LHCN-M2 (cell line): ENCODE data around the gene CACNA2D4. TPM values are rescaled to one million over a fixed set of nuclear protein-coding genes. Genes with fewer than 3 reads are reported as not detected.
"Not testable (repeated sequence)": the region's sequence is repeated elsewhere in the genome, so short reads cannot be mapped to it uniquely, and the experiment has no call there.

Source experiments
- DNase-seq: peaks from one replicate; pipeline ENCODE4 v3.0.0-alpha.2; 2012; ENCODE audit warnings: low read depth
- polyA plus RNA-seq: library from polyadenylated mRNA; unstranded; fragments of >200 nt; gene quantifications from one replicate; pipeline ENCODE4 v1.2.1, GENCODE V29; 2012; ENCODE audit warnings: missing spikeins
- total RNA-seq: library from RNA; depleted of rRNA; stranded (reverse); fragments of >200 nt; gene quantifications from 2 replicates; pipeline ENCODE4 v1.2.3, GENCODE V29; 2014; rRNA removed

CACNA2D4 gene
- not detected in 2 replicates for total RNA-seq
- polyA plus RNA-seq: not detected

GRCh38 chr12:1918081-1918883 is at the start of gene CACNA2D4:
CACNA2D4 (minus strand) TSS chr12:1918652; CDS start chr12:1918473, 179 bp downstream.
- DNase-seq: no peak

GRCh38 chr12:1966561-1967226 is 48.2 kb upstream of the CACNA2D4 start:
- no peak for DNase-seq

DNA sequence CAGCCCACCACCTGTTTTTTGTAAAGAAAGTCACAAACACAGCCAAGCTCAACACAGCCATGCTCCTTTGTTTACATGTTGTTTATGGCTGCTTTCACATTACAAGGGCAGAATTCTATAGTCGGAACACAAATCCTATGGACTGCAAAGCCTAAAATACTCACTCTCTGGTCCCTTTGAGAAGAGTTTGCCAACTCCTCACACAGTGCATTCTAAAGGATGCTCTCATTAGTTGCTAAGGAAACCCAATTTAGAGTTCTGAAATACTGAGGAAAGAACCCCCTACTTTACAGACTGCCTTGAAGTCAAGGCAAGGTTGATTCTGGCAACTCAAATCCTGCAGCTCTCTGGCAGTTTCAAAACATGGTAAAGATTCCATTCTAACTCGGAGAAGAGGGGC is 47.5 kb upstream of the CACNA2D4 start:
- DNase-seq: no peak

- no peak for DNase-seq
Observed at GRCh38 chr12:1962051-1963020, 43.9 kb upstream of the CACNA2D4 start.

DNA sequence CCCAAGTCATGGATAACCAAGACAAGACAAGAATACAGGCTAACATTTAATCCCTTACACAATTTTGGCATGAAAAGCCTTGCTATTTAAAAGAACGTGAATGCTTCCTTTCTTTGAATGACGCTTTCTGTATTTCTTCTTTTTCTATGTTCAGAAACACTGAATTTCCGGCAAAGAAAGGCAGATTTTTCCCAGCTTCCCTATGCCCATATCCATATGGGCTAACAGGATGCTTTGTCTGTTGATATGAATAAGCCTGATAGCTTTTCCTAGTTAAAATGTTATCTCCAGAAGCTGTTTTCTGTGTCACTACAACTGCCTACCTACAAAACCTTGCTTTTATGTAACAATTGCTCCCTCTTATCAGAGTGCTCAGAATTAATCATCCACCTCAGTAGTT is 38.3 kb upstream of the CACNA2D4 start:
- DNase-seq: no peak

DNA sequence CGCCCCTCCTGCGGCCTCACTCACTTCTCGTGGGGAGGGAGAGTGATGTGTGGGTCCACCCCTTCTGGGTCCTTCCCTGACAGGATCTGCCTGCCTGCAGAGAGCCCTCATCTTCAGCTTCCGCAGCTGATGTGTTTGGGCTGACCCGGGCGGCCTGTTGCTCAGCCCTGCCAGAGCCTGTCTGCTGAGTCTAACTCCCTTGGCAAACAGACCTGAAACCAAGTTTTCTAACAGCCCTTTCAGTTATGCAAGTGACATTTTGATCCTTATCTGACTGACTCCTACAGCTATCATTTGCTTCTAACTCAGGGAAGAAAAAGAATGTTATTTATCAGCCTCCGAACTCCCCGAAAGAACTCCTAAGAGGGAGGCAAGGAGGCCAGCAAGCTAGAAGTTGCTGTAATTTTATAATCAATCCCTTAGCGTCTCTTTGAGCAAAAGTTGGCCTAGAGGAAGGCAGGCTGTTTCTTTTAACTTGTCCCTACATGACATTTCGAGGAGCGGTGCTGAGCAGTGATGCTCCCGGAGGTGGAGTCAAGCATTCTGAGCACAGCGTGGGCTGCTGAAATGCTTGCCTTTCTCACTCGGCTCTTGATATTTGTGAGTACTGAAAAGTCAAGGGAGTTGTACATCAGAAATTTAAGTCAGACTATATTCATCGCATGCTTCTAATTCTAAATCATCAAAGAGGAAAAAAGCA is 31.5 kb upstream of the CACNA2D4 start:
- DNase-seq: no peak

DNA sequence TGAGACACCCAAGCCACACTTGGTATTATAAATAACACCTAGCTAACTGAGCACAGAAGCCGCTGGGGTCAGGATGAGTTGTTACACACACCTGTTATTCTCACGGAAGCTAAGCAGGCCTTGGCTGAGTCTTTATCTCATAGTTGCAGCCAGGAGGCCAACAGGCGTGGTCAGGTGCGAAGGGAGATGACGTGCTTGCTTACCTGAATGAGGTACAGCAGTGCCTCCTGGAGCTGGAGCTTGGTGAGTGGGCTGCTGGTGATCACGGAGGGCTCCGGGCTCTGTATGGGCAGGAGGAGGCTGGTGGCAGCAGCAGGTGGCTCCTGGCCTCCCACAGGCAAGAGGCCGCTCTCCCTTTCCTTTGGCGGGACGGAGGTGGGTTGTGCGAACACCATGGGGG is 30.4 kb upstream of the CACNA2D4 start:
- DNase-seq: no peak

DNA sequence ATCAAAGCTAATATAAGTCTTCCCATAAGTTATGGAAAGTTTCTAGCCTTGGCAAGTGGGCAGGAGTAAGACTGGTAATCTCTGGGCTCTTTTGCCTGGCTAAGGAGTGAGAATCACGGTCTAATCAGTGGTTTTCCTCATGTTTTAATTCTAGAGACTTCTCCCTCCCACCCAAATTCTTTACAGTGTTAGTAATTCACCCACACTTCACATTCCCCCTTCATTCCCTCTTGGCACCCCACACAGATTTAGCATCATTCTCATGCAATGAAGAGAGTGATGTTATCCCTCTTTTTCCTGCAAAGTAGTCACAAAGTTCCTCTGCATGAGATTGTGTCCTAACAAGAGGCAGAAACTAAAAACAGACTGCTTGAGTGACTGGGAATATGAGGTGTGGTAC is 28.6 kb upstream of the CACNA2D4 start:
- no peak for DNase-seq

DNA sequence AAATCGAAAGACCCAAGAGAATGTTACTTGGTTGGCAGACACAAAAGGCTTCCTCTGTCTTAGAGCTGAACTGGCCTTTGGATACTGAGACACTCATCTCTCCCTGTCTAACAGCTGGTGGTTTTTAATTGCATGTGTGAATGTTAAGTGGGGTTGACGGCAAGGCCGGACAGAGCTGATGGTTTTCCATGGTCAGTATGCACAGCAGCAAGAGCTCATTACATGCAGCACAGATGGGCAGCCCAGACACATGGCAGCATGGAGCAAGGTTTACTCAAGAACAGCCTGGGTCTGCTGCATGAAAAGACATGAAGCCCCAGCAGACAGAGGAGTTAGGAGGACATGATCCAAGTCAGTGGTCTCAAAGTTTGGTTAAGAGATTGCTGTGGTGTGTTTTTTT is 27.8 kb upstream of the CACNA2D4 start:
- DNase-seq: no peak

DNA sequence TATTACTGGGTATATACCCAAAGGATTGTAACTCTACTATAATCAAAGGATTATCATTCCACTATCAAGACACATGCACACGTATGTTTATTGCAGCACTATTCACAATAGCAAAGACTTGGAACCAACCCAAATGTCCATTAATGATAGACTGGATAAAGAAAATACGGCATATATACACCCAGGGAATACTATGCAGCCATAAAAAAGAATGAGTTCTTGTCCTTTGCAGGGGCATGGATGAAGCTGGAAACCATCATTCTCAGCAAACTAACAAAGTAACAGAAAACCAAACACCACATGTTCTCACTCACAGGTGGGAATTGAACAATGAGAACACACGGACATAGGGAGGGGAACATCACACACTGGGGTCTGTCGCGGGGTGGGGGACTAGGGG is 27.1 kb upstream of the CACNA2D4 start:
- DNase-seq: not testable (repeated sequence)

DNA sequence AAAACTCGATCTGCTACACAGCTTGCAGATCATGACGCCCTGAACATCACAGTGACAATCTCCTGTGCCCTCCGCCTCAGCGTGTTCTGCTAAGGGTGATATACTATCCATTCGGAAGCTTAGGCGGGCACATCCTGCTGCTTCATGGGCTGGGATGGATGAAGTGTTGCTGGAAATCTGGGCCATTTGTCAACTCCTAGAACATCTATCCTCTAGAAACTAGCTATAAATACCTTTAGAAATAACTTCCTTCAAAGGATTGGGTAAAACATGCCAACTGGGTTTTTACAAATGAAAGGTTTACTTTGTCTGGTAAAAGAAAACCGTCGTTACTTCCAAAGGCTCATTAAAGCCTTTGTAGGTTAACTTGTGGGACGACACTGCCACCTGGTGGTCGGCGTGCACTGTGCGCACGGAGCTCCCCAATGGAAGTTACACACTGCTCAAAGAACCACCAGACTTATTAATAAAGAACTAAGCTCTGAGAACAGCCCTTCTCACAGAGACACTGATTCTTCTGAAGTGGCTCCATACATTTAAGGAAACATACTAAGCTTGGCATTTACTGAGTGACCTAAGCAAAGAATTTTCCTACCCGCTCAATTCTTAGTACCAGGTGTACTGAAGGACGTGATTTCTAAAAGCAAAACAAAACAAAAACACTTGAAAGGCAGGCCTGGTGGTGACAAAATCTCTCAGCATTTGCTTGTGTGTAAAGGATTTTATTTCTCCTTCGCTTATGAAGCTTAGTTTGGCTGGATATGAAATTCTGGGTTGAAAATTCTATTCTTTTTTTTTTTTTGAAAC is 21.6 kb upstream of the CACNA2D4 start:
- peak; percentile 67 for DNase-seq

DNA sequence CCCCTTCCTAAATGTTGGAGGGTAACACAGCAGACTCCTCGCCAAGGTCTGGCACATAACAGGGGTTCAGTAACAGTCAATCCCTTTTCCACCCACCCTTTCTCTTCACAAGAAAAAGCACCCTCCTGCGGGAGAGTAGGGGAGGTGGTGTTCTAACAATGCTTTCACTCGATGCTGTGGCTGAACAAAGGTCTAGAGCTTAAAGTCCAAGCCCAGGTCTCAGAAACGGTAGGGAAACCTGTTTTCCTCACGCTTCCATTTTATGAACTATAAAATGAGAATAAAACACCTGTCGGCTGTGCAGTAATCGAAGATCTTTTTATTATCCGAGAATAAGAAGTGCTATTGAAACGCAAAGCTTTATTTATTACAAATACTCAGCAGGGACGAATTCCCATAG is 20.9 kb upstream of the CACNA2D4 start:
- no peak for DNase-seq

DNA sequence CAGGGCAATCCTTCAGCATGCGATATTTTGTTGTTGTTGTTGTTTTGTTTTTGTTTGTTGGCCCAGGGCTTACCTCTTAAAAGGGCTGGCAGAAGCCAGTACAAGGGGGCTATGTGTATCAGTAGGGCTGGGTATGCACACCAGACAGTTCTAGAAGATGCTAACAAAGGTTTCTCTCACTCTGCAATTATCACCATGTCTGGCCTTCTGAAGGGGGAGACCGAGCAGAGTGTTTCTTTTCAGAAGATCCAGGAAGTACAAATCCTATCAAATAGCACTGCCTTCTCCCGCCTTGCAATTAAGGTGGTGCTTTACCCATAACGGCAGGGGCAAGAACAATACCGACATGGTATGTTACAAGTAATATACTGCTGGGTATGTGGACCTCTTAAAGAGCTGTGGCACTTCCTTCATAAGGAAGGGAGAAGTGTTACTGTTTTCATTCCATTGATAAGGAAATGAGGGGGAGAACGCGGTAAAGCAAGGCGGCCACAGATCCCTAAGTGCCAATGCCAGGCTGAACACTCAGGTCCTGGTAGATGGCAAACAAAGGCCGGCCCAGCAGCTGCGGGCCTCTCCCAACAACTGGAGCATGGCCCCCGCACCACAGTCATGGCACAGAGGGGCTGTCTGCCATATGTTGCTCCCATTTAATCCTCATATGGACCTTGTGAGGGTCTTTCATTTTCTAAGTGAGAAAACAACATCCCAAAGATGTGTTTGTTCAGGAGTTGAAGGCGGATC is 19.2 kb upstream of the CACNA2D4 start:
- no peak for DNase-seq

DNA sequence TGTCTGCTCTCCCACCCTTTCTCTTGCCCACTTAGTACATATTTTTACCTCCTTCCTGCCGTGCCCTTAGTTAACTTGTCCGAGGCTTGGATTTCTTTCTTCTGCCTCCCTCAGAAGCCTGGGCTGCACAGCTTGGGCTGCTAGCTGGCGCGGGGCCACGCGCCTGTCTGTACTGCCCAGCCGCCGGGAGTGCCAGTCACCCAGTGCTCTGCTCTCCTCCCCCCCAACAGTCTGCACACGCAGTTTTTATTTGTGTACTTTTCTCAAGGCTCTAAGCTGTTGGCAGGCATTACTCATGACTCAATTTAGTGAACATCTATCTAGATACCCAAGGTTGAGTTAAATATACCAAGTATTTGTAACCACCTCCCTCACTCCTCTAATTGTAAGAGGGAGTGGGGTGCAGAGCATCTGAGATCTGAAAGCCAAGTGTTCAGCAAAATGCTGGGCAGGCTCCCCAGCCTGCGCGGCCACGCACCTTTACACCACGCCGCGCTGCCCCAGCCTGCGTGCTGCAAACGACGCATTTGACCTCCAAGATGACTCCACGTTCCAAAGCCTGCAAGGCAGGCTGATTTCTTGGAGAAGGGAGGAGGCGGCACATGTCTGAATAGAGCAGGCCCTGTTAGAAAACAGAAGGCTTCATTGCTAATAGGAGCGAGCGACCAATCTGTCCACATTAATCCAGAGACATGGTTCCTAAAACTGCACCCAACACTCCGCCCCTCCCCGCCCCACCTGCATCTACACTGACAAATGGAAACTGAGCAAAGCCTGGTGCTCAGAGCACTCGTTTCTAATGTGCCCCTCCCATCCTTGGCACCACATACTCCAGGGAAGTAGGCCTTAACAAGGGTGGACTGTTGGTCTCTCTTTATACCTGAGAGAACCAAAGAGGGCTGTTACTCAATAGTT is 18.2 kb upstream of the CACNA2D4 start:
- peak; percentile 91 for DNase-seq

DNA sequence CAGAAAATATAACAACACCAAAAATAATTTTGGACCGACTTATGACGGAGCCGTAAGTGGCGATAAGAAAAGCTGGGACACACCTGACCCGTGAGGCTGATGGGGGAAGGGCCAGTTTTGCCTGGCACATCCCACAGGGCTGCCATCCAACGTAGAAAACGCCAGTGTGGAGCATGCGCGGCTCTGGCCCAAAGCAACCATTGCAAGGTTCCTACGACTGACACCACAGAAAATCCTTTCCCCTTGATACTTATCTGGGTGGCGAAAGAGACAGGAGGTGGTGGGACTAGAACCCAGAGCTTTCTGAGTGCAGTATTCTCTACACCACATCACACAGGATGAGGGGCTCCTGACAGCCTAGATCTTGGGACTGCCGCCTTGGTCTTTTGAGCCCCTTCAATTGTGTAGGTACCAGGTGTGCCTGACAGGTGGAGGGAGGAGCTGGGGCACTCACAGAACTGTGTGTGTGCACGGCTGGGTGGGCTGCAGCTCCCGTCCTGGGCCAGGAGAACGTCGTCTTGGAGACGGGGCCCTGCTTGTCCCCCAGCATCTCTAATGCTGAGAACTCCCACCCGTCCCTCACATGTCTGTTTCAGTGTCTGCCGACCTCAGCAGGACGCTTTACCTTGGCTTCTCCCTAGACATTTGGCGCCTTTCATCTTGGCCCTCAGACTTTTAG is 17.4 kb upstream of the CACNA2D4 start:
- DNase-seq: no peak

GRCh38 chr12:1935242-1935641 is 16.8 kb upstream of the CACNA2D4 start:
- no peak for DNase-seq

GRCh38 chr12:1934831-1935230 is 16.4 kb upstream of the CACNA2D4 start:
- no peak for DNase-seq

DNA sequence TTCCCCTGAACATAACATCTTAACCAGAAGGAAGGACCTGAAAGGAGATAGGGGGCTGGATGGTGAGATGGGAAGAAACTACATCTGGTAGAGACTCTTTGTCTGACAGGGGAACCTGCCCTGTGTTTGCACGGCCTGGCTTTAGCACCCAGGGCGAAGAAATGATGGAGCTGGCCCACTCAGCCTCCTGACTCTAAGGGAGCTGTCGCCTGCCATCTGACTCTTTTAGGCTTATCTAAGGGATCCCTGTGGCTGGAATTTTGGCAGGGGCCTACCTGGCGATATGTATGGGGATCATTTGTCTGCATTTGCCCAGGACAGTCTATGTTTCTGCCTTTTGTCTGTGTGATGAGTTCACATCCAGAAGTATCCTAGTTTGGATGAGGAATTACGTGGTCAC is 15.6 kb upstream of the CACNA2D4 start:
- DNase-seq: no peak
